IMR-90 (cell line): ENCODE results near the gene UBE2B. TPM values are rescaled to one million over a fixed set of nuclear protein-coding genes. Genes with fewer than 3 reads are reported as not detected.

Experiments
- ATAC-seq: fragments of 200-7000 bp; cut with Tn5 transposase; 2 replicates; pipeline ENCODE4 v1.9.1; 2020; ENCODE audit warnings: low read depth, mild to moderate bottlenecking, moderate library complexity
- BruUV-seq: library from RNA; stranded (reverse); fragments of 400-500 nt; replicated peaks from 2 replicates; lab custom pipeline; 2021; lab: Mats Ljungman, UMichigan
- CTCF ChIA-PET: fragments of 300-600 bp; formaldehyde crosslinking; extraction: SDS; loops from one replicate; lab custom pipeline; 2021; ENCODE audit warnings: antibody characterized with exemption; lab: Yijun Ruan, JAX
- POLR2A ChIA-PET: fragments of 300-600 bp; sonication (Branson Sonifier 250); formaldehyde crosslinking; loops from one replicate; lab custom pipeline; 2022; ENCODE audit warnings: antibody characterized with exemption; ENCODE audit not compliant: unreplicated experiment; lab: Charles Lee
- DNase-seq: peaks from one replicate; pipeline ENCODE4 v3.0.0; 2013
- H2AFZ ChIP-seq: replicated peaks from 2 replicates; pipeline ENCODE3; 2013; ENCODE audit warnings: low read length, mild to moderate bottlenecking; ENCODE audit not compliant: poor library complexity
- H2AK5ac ChIP-seq: 2 replicates; pipeline ENCODE4 v1.6.1; 2013; ENCODE audit warnings: low read depth, low read length, inconsistent platforms
- H2AK9ac ChIP-seq: replicated peaks from 2 replicates; pipeline ENCODE3; 2013; ENCODE audit warnings: mild to moderate bottlenecking, low read depth, low read length, moderate library complexity; ENCODE audit not compliant: poor library complexity
- H2BK120ac ChIP-seq: 2 replicates; pipeline ENCODE4 v1.6.1; 2013; ENCODE audit warnings: low read depth, low read length, inconsistent platforms
- H2BK15ac ChIP-seq: 3 replicates; pipeline ENCODE4 v1.6.1; 2013; ENCODE audit warnings: low read depth, low read length, inconsistent platforms
- H2BK20ac ChIP-seq: 2 replicates; pipeline ENCODE4 v1.6.1; 2013; ENCODE audit warnings: low read depth, mild to moderate bottlenecking, inconsistent platforms, low read length, moderate library complexity
- H2BK5ac ChIP-seq: 2 replicates; pipeline ENCODE4 v1.6.1; 2013; ENCODE audit warnings: mild to moderate bottlenecking, low read depth, low read length, inconsistent platforms; ENCODE audit not compliant: poor library complexity, severe bottlenecking
- H3K14ac ChIP-seq: replicated peaks from 2 replicates; pipeline ENCODE4 v1.6.1; 2013; ENCODE audit warnings: low read depth, low read length, inconsistent platforms
- H3K18ac ChIP-seq: 2 replicates; pipeline ENCODE4 v1.6.1; 2013; ENCODE audit warnings: low read depth, low read length, control low read depth
- H3K23ac ChIP-seq: 2 replicates; pipeline ENCODE4 v1.6.1; 2013; ENCODE audit warnings: low read depth, low read length, inconsistent platforms
- H3K27ac ChIP-seq: 2 replicates; pipeline ENCODE4 v1.5.1; 2013; ENCODE audit warnings: mild to moderate bottlenecking, control low read depth, low read length; ENCODE audit not compliant: insufficient read depth
- H3K27me3 ChIP-seq: 2 replicates; pipeline ENCODE4 v1.6.1; 2013; ENCODE audit warnings: low read length; ENCODE audit not compliant: control insufficient read depth, insufficient read depth
- H3K36me3 ChIP-seq: 2 replicates; pipeline ENCODE4 v1.6.1; 2013; ENCODE audit warnings: low read length, mixed read lengths; ENCODE audit not compliant: control insufficient read depth, insufficient read depth
- H3K4ac ChIP-seq: 2 replicates; pipeline ENCODE4 v1.6.1; 2013; ENCODE audit warnings: low read depth, low read length, inconsistent platforms
- H3K4me1 ChIP-seq: 2 replicates; pipeline ENCODE4 v1.6.1; 2013; ENCODE audit warnings: low read length, mixed read lengths; ENCODE audit not compliant: control insufficient read depth, insufficient read depth
- H3K4me2 ChIP-seq: 2 replicates; pipeline ENCODE4 v1.6.1; 2013; ENCODE audit warnings: low read depth, mild to moderate bottlenecking, control low read depth, low read length, moderate library complexity
- H3K4me3 ChIP-seq: 2 replicates; pipeline ENCODE4 v1.5.1; 2013; ENCODE audit warnings: low read depth, mild to moderate bottlenecking, control low read depth, low read length, moderate library complexity; ENCODE audit not compliant: insufficient read depth
- H3K56ac ChIP-seq: 2 replicates; pipeline ENCODE4 v1.6.1; 2013; ENCODE audit warnings: low read length, inconsistent platforms; ENCODE audit not compliant: insufficient read depth; ENCODE audit errors: extremely low read depth
- H3K79me1 ChIP-seq, 2 experiments: 2 replicates each; pipeline ENCODE4 v1.6.1; 2013; ENCODE audit warnings: low read length in 2 of 2, inconsistent platforms in 1 of 2, low read depth in 1 of 2
- H3K9ac ChIP-seq: 2 replicates; pipeline ENCODE4 v1.6.1; 2013; ENCODE audit warnings: low read depth, low read length, control low read depth
- H3K9me1 ChIP-seq: 2 replicates; pipeline ENCODE4 v1.6.1; 2013; ENCODE audit warnings: low read length, inconsistent platforms; ENCODE audit not compliant: insufficient read depth
- H3K9me3 ChIP-seq: 2 replicates; pipeline ENCODE4 v1.6.1; 2013; ENCODE audit warnings: low read length; ENCODE audit not compliant: control insufficient read depth, insufficient read depth
- H4K20me1 ChIP-seq: 2 replicates; pipeline ENCODE4 v1.6.1; 2013; ENCODE audit warnings: low read length, inconsistent platforms; ENCODE audit not compliant: insufficient read depth
- H4K5ac ChIP-seq: 2 replicates; pipeline ENCODE4 v1.6.1; 2013; ENCODE audit warnings: mild to moderate bottlenecking, low read depth, low read length, control low read depth
- H4K8ac ChIP-seq, 2 experiments: 2 replicates each; pipeline ENCODE4 v1.6.1; 2013; ENCODE audit warnings: low read depth in 2 of 2, low read length in 2 of 2, control low read depth in 1 of 2, inconsistent platforms in 1 of 2
- H4K91ac ChIP-seq: 2 replicates; pipeline ENCODE4 v1.6.1; 2013; ENCODE audit warnings: low read depth, low read length, inconsistent platforms; ENCODE audit not compliant: insufficient read depth
- CEBPB ChIP-seq: IDR thresholded peaks from 2 replicates; pipeline ENCODE4 v1.6.1; 2012; ENCODE audit warnings: low read depth, low read length, improper control_type of control experiment
- FOS ChIP-seq: fragments of 150-350 bp; IDR thresholded peaks from 2 replicates; pipeline ENCODE4 v1.6.1; 2016; ENCODE audit warnings: low read depth, low read length
- NFE2L2 ChIP-seq: fragments of 150-350 bp; IDR thresholded peaks from 2 replicates; pipeline ENCODE4 v1.6.1; 2016; ENCODE audit warnings: low read depth, mild to moderate bottlenecking, low read length
- RCOR1 ChIP-seq: IDR thresholded peaks from 2 replicates; pipeline ENCODE4 v1.6.1; 2012; ENCODE audit warnings: mild to moderate bottlenecking, low read length, improper control_type of control experiment; ENCODE audit not compliant: insufficient replicate concordance
- RFX5 ChIP-seq: IDR thresholded peaks from 2 replicates; pipeline ENCODE4 v1.8.0; 2012; ENCODE audit warnings: low read depth, mild to moderate bottlenecking, low read length, moderate library complexity
- SMC3 ChIP-seq: fragments of 150-350 bp; IDR thresholded peaks from 2 replicates; pipeline ENCODE4 v1.6.1; 2016; ENCODE audit warnings: low read depth, mild to moderate bottlenecking, antibody characterized with exemption, low read length, moderate library complexity
- WGBS, 2 experiments: methylation state at CpG; one replicate each; pipeline versions ENCODE4 v1.1.5 to v1.1.7; 2013; ENCODE audit warnings: missing lambda C conversion rate in 2 of 2; ENCODE audit not compliant: insufficient read length in 1 of 2; ENCODE audit errors: extremely low coverage in 2 of 2; 5-methylcytosine and 5-hydroxymethylcytosine counted together
- dilution Hi-C: fragments of 300-500 bp; cut with HindIII; formaldehyde crosslinking; loops from one replicate; pipeline ENCODE4 v1.14.3; 2018; ENCODE audit warnings: low sequenced_read_pairs; ENCODE audit not compliant: unreplicated experiment
- in situ Hi-C: fragments of 300-500 bp; cut with MboI; formaldehyde crosslinking; loops from 3 replicates; pipeline ENCODE4 v1.14.3; 2019; ENCODE audit warnings: low sequenced_read_pairs, inconsistent platforms, mixed read lengths
- intact Hi-C: fragments of 100-400 bp; cut with micrococcal nuclease; formaldehyde crosslinking; loops from 2 replicates; pipeline ENCODE4 v1.10.0; 2022
- polyA plus RNA-seq, 3 experiments: library from polyadenylated mRNA; depleted of rRNA; stranded (reverse); fragments of >200 nt; gene quantifications; 2 replicates each; pipeline ENCODE4 v1.2.3, GENCODE V29; 2012; ENCODE audit warnings: low replicate concordance in 1 of 3
- total RNA-seq: library from RNA; depleted of rRNA; stranded (reverse); fragments of >200 nt; gene quantifications from 2 replicates; pipeline ENCODE4 v1.2.3, GENCODE V29; 2012
- TF ChIP-seq, protein P1 (sequence below): fragments of 150-350 bp; IDR thresholded peaks from 2 replicates; pipeline ENCODE4 v1.6.1; 2017; ENCODE audit warnings: mild to moderate bottlenecking, antibody characterized with exemption, low read length, low read depth
- TF ChIP-seq, protein P2 (sequence below): fragments of 150-350 bp; IDR thresholded peaks from 2 replicates; pipeline ENCODE4 v1.6.1; 2016; ENCODE audit warnings: low read depth, mild to moderate bottlenecking, low read length, moderate library complexity, borderline replicate concordance
- TF ChIP-seq, protein P3 (sequence below): conservative IDR thresholded peaks from 2 replicates; pipeline ENCODE4 v1.5.1; 2012; ENCODE audit warnings: mild to moderate bottlenecking, low read depth, low read length, improper control_type of control experiment

The UBE2B gene
- total and polyA plus RNA-seq, 2 of the 4 experiments (the other 2 are of a cell fraction), result 6.3 to 46.0 TPM

DNA sequence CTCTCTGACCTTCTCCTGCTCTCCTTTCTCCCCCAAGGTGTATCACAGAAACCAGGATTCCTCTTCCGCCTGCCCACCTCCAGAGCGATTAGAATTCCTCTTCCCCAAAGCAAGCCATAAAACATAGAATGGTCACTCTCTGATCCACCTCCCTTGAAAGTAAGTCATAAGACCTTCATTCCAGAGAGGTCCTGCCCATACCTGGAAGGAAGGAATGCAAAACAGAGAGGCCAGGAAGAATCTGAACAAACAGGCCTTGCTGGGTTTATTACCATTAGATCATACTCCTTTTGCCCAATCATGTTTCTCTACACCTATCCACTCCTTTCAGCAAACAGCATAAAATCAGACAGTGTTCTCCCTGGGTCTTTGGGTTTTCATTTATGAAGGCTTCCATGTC lies 25.4 kb upstream of the UBE2B start:
- CTCF ChIA-PET, result no interaction called here
- H4K91ac ChIP-seq, result no peak overlapping the region
- no peak for DNase-seq
- H2BK120ac ChIP-seq, result no peak overlapping the region
- in situ Hi-C loops, result no loop called here
- no peak overlapping the region for H3K27ac ChIP-seq
- H2AFZ ChIP-seq, result no peak overlapping the region
- H3K4me1 ChIP-seq, result no peaks in the 10 kb centered on the region
- ATAC-seq, result no peak
- H3K9me3 ChIP-seq, result no peaks in the 10 kb centered on the region
- no peaks in the 10 kb centered on the region for H3K79me1 ChIP-seq
- no peak overlapping the region for H2AK9ac ChIP-seq
- dilution Hi-C loops, result no loop called here
- H3K36me3 ChIP-seq, result peaks cover 2% of the 10 kb centered on the region; the same call in 1 of the 2 replicates
- H3K18ac ChIP-seq, result no peak overlapping the region
- no peak overlapping the region for H3K23ac ChIP-seq
- H3K4me3 ChIP-seq, result no peak overlapping the region
- H2BK20ac ChIP-seq, result no peak overlapping the region
- 100% methylated on average over 1 of the region's 2 CpGs; no CpG with 5 or more reads in 1 of the 2 experiments for WGBS, 2 experiments
- H3K27me3 ChIP-seq, result no peaks in the 10 kb centered on the region
- no peak overlapping the region for H3K14ac ChIP-seq
- no peak overlapping the region for H3K4me2 ChIP-seq
- no peak overlapping the region for H3K56ac ChIP-seq
- POLR2A ChIA-PET, result no interaction called here
- BruUV-seq, result no TSS peak
- TF ChIP-seq, protein P1, sequence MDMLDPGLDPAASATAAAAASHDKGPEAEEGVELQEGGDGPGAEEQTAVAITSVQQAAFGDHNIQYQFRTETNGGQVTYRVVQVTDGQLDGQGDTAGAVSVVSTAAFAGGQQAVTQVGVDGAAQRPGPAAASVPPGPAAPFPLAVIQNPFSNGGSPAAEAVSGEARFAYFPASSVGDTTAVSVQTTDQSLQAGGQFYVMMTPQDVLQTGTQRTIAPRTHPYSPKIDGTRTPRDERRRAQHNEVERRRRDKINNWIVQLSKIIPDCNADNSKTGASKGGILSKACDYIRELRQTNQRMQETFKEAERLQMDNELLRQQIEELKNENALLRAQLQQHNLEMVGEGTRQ, result no peak
- TF ChIP-seq RFX5 (no peak), SMC3 (no peak), CEBPB (no peak), NFE2L2 (no peak), RCOR1 (no peak), FOS (no peak)
- TF ChIP-seq, protein P2, sequence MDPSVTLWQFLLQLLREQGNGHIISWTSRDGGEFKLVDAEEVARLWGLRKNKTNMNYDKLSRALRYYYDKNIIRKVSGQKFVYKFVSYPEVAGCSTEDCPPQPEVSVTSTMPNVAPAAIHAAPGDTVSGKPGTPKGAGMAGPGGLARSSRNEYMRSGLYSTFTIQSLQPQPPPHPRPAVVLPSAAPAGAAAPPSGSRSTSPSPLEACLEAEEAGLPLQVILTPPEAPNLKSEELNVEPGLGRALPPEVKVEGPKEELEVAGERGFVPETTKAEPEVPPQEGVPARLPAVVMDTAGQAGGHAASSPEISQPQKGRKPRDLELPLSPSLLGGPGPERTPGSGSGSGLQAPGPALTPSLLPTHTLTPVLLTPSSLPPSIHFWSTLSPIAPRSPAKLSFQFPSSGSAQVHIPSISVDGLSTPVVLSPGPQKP, result no peak
- TF ChIP-seq, protein P3, sequence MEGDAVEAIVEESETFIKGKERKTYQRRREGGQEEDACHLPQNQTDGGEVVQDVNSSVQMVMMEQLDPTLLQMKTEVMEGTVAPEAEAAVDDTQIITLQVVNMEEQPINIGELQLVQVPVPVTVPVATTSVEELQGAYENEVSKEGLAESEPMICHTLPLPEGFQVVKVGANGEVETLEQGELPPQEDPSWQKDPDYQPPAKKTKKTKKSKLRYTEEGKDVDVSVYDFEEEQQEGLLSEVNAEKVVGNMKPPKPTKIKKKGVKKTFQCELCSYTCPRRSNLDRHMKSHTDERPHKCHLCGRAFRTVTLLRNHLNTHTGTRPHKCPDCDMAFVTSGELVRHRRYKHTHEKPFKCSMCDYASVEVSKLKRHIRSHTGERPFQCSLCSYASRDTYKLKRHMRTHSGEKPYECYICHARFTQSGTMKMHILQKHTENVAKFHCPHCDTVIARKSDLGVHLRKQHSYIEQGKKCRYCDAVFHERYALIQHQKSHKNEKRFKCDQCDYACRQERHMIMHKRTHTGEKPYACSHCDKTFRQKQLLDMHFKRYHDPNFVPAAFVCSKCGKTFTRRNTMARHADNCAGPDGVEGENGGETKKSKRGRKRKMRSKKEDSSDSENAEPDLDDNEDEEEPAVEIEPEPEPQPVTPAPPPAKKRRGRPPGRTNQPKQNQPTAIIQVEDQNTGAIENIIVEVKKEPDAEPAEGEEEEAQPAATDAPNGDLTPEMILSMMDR, result no peak
- no peaks in the 10 kb centered on the region for H3K9me1 ChIP-seq
- no peaks in the 10 kb centered on the region for H4K20me1 ChIP-seq
- H3K9ac ChIP-seq, result no peak overlapping the region
- no peak overlapping the region for H4K5ac ChIP-seq
- no peak overlapping the region for H4K8ac ChIP-seq
- intact Hi-C loops, result no loop called here
- no peak overlapping the region for H2AK5ac ChIP-seq
- H3K4ac ChIP-seq, result no peak overlapping the region
- H2BK5ac ChIP-seq, result no peak overlapping the region
- no peak overlapping the region for H2BK15ac ChIP-seq
